ENCODE measurements around the gene GTPBP3.
"Not testable (repeated sequence)": the region's sequence is repeated elsewhere in the genome, so short reads cannot be mapped to it uniquely, and the experiment has no call there.

The GTPBP3 gene, protein sequence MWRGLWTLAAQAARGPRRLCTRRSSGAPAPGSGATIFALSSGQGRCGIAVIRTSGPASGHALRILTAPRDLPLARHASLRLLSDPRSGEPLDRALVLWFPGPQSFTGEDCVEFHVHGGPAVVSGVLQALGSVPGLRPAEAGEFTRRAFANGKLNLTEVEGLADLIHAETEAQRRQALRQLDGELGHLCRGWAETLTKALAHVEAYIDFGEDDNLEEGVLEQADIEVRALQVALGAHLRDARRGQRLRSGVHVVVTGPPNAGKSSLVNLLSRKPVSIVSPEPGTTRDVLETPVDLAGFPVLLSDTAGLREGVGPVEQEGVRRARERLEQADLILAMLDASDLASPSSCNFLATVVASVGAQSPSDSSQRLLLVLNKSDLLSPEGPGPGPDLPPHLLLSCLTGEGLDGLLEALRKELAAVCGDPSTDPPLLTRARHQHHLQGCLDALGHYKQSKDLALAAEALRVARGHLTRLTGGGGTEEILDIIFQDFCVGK

DNA sequence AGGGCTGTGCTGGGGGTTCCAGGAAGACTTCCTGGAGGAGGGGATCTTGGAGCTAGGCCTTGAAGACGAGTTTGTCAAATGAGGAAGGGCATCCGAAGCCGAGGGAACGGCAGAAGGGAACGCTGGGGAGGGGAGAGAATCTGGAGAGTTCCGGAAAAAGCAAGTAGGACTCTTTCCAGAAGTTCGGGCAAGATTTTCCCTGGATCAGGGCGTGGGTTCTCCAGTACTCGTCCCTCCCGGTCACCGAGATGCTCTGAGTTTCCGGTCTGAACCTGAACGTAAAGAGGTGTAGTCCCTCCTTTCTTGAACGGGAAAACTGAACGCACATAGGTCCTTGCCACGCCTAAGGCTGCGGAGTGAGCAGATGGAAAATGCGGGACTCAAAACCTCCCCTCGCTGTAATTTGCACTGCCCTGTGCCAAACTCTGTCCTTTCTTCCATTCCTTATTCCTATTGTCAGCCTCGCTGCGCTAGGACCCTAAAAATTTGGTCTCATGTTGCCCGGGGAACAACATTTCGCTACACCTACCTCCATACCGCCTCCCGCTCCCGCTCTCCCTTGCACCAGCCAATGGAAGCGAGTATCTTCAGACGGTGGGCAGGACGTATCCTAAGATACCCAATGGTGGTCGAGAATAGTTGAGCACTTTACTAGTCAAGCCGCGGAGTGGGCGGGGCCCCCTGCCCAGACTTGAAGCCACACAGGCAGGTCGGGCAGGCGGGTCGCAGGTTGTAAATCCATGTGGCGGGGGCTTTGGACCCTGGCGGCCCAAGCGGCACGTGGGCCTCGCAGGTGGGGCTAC lies at the start of gene GTPBP3:
GTPBP3 (plus strand) TSS at position 682 of the 803 bp plus-strand sequence; CDS start at position 741, 59 bp downstream.
- DNase-seq (ENCODE audit: low spot score): peak; percentile 99

DNA sequence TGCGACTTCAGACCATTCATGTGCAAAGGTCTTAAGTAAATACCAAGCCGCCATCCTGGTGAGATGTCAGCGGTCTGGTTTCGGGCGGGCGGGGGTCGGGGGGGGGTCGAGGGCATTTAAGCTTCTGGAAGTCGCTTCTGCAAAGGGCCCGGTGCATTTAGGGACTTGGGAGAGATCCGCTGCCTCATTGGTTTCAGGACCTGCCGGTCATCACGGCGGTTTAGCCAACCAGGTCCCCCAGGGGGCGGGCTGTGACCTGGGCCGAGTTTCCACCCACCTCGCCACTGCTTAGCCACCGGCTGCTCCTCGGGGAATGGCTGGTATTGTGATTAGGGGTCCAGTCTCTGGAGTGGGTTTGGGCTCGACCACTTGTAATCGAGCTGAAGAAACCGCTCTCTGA lies 47.9 kb upstream of the GTPBP3 start:
- peak; percentile 36 for DNase-seq (ENCODE audit: low spot score)

DNA sequence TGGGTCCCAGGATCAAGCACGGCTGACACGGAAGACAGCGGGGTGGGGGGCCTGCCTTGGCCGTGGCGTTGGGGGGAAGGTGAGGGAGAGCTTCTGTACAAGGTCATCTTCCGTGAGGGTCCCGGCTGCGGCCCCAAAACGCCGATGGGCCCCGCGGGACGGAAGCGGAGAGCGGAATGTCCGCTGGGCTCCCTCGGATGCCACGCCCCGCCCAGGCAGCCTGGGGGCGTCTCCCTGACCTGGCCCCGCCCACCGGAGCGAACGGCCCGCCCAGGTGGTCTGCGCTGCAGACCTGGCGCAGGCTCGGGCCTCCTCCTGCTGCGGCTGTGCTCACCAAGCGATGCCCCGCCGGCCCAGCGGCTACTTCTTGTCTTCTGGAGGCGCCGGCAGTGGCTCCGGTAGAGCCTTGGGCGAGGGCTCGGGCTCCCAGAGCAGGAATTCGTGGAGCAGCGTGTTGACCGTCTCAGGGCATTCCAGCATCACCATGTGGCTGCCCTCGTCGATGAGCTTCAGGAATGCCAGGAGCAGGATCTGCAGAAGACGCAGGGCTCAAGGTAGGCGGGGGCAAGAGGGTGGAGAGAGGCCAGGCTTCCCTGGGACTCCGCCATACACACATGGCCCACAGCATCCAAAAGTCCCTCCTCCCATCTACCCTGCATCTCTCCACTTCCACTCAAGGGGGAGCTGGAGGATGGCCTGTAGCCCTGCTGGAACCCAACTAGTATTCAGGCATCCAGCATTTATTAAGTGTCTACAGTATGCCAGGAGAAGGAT lies 44.9 kb upstream of the GTPBP3 start:
- peak; percentile 92 for DNase-seq (ENCODE audit: low spot score)

DNA sequence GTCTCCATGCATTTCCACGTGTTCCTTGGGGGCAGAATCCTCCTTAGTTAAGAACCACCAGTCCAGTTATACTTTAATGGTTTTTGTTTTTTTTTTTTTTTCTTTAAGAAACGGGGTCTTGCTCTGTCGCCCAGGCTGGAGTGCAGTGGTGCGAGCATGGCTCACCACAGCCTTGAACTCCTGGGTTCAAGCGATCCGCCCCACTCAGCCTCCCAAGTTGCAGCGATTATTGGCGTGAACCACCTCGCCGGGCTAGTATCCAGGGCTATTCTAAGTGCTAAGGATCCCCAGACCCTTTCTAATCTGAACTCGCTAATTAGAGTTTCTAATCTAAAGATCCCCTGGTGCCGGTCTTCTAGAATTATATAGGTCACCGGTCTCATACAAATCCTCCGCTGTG lies 43.7 kb upstream of the GTPBP3 start:
- no peak for DNase-seq (ENCODE audit: low spot score)

DNA sequence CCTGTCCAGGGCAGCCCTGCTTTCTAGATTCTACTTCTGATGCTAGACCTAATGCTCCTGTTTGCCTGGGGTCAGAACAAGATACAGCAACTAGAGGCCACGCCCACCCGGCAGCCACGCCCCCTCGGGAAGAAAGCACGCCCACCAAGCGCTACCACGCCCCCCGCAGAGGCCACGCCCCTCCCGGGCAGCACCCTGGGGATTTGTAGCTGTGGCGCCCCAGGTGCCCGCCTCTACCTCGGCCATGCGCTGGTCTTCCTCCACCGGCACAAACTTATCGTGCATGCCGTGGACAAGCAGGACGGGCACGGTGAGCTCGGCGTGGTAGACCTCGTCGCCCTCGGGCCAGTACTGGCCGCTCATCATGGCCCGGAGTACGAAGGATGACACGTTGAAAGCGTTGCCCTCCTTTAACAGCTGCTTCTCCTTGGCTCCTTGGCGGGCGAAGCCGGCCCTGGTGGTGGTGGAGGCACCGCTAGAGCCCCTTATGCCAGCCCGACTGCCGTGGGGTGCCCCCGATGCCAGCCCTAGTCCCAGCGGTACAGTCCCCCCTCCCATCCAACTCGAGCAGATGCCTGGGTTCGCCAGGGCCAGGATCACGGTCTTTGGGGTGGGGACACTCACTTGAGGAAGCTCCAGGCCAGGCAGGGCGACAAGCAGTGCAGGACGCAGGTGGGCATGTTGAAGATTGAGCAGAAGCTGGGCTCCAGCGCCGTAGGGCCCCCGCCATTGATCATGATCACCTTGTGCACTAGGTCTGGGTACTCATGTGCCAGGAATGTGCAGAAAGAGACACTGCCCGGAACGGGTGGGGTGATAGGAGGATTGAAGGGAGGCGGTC lies 43.1 kb upstream of the GTPBP3 start:
- DNase-seq (ENCODE audit: low spot score): peak; percentile 31

DNA sequence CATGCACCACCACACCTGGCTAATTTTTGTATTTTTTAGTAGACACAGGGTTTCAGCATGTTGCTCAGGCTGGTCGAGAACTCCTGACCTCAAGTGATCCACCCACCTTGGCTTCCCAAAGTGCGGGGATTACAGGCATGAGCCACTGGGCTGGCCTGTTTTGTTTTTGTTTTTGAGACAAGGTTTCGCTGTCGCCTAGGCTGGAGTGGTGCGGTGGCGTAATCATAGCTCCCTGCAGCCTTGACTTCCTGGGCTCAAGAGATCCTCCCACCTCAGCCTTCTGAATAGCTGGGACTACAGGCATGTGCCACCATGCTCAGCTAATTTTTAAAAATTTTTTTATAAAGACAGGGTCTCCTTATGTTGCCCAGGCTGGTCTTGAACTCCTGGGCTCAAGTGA lies 41.8 kb upstream of the GTPBP3 start:
- DNase-seq (ENCODE audit: low spot score): not testable (repeated sequence)

DNA sequence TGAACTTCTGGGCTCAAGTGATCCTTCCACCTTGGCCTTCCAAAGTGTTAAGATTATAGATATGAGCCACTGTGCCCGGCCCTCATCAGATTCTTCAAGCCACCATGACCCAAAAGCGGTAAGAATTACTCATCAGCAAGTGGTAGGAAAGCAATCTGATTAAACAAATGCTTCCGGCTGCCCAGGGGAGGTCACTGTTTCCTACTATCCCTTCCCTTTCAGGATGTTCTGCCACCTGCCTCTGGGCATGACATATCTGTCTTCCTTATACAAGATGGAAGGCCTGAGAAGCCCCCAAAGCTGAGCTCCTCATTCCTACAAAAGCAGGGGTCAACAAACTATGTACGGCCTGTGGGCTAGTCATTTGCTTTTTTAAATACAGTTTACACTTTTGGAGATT lies 41.1 kb upstream of the GTPBP3 start:
- peak; percentile 52 for DNase-seq (ENCODE audit: low spot score)

DNA sequence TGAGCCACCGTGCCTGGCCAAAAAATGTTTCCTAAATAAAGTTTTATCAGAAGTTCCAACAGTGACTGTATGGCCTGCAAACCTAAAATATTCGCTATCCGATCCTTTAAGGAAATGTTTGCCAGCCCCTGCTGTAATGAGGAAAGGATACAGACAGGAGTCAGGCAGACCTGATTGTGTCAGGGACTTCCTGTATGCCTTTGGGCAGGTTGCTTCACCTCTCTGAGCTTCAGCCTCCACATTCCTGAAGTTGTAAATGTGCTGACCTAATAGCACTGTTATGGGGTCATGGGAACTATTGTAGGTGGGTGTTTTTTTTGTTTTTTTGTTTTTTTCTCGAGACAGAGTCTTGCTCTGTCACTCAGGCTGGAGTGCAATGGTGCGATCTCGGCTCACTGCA lies 40.4 kb upstream of the GTPBP3 start:
- no peak for DNase-seq (ENCODE audit: low spot score)

DNA sequence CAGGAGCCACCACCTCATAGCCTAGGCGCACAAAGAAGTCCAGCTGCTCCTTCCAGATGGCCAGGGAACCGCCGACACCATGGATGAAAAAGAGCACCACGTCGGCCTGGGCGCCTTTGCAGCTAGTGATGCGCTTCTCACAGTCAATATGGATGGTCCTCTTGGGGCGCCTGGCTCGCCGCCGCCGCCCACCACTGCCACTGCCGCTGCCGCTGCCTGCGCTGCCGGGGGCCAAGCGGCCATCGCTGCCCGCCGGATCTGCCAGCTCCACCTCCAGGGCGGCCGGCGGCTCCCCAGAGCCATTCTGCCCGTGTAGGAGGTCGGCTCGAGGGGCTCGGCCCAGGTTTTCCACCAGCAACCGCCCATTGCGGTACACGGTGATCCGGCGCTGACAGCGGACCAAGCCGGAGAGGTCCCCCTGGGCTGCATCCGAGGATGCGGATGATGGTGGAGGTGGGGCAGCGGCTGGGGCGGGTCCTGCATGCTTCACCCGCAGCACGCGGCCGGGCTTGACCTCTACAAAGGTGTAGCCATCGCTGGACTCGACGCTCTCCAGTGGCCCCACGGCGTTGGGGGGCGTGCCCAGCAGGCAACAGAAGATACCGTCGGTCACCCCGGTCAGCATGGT lies 36.2 kb upstream of the GTPBP3 start:
- DNase-seq (ENCODE audit: low spot score): no peak

DNA sequence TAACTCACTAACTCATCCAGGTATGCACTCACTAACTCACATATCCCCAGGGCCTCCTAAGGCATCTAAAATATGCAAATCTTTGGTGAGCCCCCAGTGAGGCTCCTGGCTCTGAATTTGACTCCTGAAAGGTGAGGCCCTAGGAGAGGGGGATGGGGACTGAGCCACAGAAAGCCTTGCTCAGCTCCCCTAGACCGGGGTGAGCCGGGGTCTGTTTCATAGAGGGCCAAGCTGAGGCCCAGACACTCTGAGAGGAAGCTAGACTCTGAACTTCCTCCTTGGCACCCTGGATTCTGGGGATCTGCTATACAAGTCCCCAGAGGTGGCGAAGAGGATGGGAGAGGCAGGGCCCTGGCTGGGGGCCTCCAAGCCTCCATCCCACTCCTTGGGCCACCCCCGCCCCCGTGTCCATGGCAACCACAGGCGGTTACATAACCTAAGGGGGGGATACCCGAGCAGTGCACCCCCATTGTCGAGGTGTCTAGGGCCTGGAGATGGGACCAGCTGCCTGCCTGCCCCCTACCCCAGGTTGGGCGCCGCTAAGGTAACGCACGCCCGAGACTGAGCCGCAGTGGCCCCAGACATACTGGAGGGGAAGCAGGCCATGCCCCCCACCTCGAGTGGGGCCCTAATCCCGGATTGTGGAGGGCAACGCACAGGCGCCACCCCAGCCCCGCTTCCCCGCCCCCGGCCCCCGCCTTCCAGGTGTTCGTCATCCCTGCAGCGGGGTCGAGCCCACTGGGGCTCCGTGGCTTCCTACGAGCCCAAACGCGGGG lies 34.8 kb upstream of the GTPBP3 start:
- no peak for DNase-seq (ENCODE audit: low spot score)

DNA sequence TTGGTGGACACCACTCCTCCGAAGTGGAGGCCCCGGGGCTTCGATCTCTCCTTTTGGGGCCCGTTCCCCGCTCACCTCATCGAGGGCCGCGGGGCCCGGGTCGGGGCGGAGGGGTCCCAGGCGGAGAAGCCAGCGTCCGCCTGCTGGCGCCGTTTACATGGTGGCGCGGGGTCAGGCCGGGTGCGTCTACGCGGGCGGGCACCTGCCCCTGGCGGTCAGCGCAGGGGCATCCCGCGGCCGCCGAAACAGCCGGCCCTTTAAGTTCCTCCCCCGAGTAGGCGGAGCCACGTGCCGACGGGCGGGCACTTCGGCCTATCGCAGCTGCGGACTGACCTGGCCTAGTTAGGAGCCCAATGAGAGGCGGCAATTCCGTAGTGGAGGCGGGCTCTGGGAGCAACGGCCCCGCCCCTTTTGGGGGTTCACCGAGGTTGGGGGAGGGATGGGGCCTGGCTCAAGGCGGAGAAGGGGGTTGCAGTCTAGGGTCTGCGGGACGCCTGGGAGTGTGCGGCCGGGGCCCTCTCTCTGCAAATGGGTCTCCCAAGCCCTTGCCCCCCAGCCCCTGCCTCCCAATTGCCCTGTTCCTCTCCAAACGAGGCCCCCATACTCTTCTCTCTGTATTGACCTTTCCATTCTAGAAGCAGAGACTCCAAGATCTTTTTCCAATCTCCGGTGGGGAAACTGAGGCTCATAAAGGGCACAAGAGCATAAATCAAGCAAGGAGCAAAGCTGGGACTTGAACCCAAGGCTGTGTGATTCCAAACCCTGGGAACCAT lies 34.0 kb upstream of the GTPBP3 start, which contains the start of gene ABHD8:
ABHD8 (minus strand) TSS at position 259 of the 773 bp plus-strand sequence. CDS start 1,809 bp downstream, outside the sequence.
- peak; percentile 89 for DNase-seq (ENCODE audit: low spot score)

DNA sequence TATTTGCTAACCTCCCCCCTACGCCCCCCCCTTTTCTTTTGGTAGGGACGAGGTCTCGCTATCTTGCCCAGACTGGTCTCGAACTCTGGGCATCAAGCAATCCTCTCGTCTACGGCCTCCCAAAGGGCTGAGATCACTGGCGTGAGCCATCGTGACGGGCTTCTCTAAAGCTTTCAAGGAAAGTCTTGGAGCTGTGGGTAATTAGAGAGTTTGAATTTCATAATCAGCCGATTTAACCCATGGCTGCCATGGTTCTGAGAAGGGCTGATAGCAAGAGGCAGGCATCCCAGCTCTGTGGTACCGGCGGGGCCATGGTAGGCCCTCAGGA lies 33.4 kb upstream of the GTPBP3 start:
- no peak for DNase-seq (ENCODE audit: low spot score)

DNA sequence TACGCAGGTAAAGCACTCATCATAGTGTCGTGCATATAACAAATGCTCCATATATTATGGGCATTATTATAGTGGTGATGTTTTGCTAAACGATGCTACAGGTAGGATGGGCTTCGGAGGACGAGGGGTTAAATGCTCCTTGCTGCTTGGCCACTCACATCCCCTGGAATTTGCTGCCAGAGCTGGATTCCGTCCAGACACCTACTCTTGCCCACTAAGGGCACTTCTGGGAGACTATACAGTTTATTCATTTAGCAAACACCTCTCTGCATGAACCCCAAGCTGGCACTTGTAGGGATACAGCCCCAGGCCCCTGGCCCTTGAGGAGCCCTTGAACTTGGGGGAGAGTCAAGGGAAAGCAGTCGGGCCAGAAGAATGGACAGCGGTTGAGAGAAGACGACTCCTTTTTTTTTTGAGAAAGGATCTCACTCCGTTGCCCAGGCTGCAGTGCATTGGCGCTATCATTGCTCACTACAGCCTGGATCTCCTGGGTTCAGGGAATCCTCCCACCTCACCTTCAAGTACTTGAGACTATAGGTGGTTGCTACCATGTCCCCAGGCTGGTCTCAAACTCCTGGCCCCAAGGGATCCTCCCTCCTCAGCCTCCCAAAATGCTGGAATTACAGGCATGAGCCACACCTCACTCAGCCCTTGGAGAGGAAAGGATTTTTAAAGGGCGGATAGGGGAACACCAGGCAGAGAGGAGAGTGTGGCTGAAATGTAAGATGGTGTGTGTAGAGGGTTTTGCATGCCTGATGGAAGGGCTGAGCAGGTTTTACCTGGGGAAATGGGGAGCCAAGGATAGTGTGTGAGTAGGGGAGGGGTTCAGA lies 32.8 kb upstream of the GTPBP3 start:
- no peak for DNase-seq (ENCODE audit: low spot score)

DNA sequence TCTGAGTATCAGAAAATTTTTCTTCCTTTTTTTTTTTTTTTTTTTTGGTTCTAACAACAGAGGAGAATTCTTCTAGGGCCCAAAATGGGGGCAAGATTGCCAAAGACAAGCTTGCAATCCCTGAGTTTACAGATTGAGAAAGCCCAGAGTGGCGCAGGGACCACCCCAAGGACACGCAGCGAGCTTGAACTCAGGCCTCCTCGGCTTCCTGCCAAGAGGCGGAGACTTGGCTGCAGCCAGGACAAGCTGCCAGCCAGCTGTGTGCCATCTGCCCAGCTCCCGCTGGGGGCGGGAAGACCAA lies 32.2 kb upstream of the GTPBP3 start:
- DNase-seq (ENCODE audit: low spot score): no peak

DNA sequence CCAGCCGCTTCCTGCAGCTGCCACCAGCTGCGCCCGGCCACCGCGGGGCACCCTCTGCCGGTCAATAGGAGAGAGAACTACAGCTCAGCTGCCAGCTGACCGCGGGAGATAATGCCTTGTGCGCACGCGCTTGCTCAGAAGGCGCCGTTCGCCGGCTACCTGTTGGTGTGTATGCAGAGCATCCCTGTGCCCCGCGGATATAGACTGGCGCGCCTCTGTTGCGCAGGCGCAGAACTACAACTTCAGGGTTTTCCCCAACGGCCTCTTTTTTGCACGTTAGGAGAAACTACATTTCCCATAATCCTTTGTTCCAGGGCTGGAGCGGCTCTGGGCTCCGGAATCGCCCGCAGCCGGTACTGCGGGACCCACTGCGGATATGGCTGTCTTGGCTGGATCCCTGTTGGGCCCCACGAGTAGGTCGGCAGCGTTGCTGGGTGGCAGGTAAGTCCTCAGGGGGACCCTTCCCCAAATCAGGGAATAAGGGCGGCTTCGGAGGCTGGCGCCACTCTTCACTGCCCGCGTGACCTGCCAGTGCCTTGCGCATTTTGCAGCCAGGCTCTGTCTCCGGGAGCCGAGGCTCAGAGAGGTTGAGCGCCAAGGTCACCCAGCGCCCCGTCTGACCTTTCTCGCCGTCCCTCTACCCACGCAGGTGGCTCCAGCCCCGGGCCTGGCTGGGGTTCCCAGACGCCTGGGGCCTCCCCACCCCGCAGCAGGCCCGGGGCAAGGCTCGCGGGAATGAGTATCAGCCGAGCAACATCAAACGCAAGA lies 31.7 kb upstream of the GTPBP3 start, which contains the start of gene MRPL34:
MRPL34 (plus strand) TSS at position 356 of the 768 bp plus-strand sequence; CDS start at position 377, 21 bp downstream.
- DNase-seq (ENCODE audit: low spot score): peak; percentile 100

DNA sequence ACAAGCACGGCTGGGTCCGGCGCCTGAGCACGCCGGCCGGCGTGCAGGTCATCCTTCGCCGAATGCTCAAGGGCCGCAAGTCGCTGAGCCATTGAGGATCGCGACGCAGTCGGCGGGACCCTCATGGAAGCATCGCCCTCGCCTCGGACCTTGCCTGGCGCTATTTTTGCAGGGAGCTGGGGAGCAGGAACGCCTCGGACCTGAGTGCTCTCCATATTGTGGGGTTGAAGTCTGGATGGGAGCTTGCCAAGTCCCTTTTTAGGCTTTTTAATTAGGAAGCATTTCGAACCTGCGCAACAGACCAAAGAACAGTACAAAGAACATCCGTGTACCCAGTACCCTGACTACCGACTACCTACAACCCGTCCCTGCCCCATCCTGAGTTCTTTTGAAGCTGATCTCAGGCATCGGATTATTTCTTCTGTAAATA lies 31.1 kb upstream of the GTPBP3 start:
- DNase-seq (ENCODE audit: low spot score): no peak

DNA sequence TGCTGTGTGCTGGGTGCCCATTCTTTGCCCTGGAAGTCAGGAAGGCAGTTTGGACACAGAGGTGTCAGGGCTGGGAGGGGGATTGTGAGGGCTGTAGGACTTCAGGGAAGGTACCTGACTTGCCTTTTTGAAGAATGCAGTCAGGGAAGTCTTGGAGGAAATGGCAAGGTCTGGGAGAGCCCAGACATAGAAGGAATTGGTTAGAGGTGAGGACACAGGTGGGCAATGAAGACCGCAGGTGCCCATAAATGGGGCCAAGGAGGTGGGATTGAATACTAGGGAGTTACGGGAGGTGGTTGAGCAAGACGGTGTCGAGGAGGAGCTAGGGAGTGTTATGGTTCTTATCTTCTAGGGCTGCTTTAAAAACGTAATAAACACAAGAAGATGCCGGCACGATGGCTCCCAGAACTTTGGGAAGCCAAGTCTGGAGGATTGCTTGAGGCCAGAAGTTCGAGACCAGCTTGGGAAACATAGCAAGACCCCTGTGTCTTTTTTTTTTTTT lies 29.4 kb upstream of the GTPBP3 start:
- no peak for DNase-seq (ENCODE audit: low spot score)

All from SW480 (cell line).